Measurements from ENCODE around the gene LRP6.

- no peak for TF ChIP-seq POLR2A (IDR thresholded peaks at IDR 0.05)
- no peak for TF ChIP-seq CTCF (IDR thresholded peaks at IDR 0.05 in 4 of 5, conservative IDR thresholded peaks at IDR 0.05 in 1 of 5)
Measured at GRCh38 chr12:12167847-12168246, 99.0 kb downstream of the LRP6 start.
